Epithelial cell of proximal tubule (primary cell): ENCODE results near the gene AGRN. TPM values are rescaled to one million over a fixed set of nuclear protein-coding genes. Genes with fewer than 3 reads are reported as not detected.

ENCODE experiments used
- DNase-seq: peaks from one replicate; pipeline ENCODE4 v3.0.0-alpha.2; 2011; ENCODE audit warnings: low read depth
- H3K4me3 ChIP-seq: 2 replicates; pipeline ENCODE4 v1.5.1; 2011; ENCODE audit warnings: low read depth, mild to moderate bottlenecking, low read length
- CTCF ChIP-seq: conservative IDR thresholded peaks from 2 replicates; pipeline ENCODE4 v1.5.1; 2012; ENCODE audit warnings: low read depth, mild to moderate bottlenecking, low read length
- total RNA-seq: library from RNA; depleted of rRNA; stranded (reverse); fragments of >200 nt; gene quantifications from 2 replicates; pipeline ENCODE4 v1.2.3, GENCODE V29; 2015

AGRN gene
- total RNA-seq, 1 donor from 2014 or later: 462 TPM

- no peak for TF ChIP-seq CTCF
- peak overlapping the region; percentile 70 for H3K4me3 ChIP-seq
- no peak for DNase-seq
Observed at GRCh38 chr1:1022302-1023009, 2.5 kb downstream of the AGRN start.

GRCh38 chr1:1023700-1024099 lies 3.8 kb downstream of the AGRN start:
- no peak for TF ChIP-seq CTCF
- no peak for DNase-seq
- H3K4me3 ChIP-seq: no peak overlapping the region

- no peak for TF ChIP-seq CTCF
- peak overlapping the region; percentile 48 for H3K4me3 ChIP-seq
- no peak for DNase-seq
Observed at GRCh38 chr1:1024149-1024770, 4.3 kb downstream of the AGRN start.

GRCh38 chr1:1024771-1025699 lies 5.1 kb downstream of the AGRN start:
- peak overlapping the region; percentile 48 for H3K4me3 ChIP-seq
- no peak for DNase-seq
- TF ChIP-seq CTCF: no peak

- no peak for TF ChIP-seq CTCF
- H3K4me3 ChIP-seq: no peak overlapping the region
- DNase-seq: no peak
Observed at GRCh38 chr1:1025730-1026129, 5.8 kb downstream of the AGRN start.

GRCh38 chr1:1026599-1027413 lies 6.9 kb downstream of the AGRN start:
- no peak for TF ChIP-seq CTCF
- DNase-seq: no peak

More at GRCh38 chr1:1026599-1027413, 6.9 kb downstream of the AGRN start:
- no peak overlapping the region for H3K4me3 ChIP-seq
